H1 (cell line): ENCODE data around the gene ASIC1. TPM values are rescaled to one million over a fixed set of nuclear protein-coding genes. Genes with fewer than 3 reads are reported as not detected.
A peak's percentile ranks its signal among the peaks of the same experiment; 100 is the strongest.

Source experiments
- CTCF ChIA-PET: fragments of 300-600 bp; sonication (Branson Sonifier 250); formaldehyde crosslinking; loops from one replicate; lab custom pipeline; 2021; ENCODE audit not compliant: partially characterized antibody; lab: Charles Lee
- POLR2A ChIA-PET: fragments of 300-600 bp; sonication (Branson Sonifier 250); formaldehyde crosslinking; loops from one replicate; lab custom pipeline; 2021; ENCODE audit warnings: inconsistent platforms; ENCODE audit not compliant: partially characterized antibody; lab: Charles Lee
- DNase-seq, 2 experiments: peaks; one replicate each; pipeline versions ENCODE4 v3.0.0 to v3.0.0-alpha.2; 2010 to 2022; ENCODE audit warnings: low spot score in 2 of 2, low read depth in 1 of 2, mixed read lengths in 1 of 2
- FAIRE-seq: peaks from 2 replicates; lab custom pipeline; 2011; peaks lifted over from hg19 to GRCh38; lab: Jason Lieb, UNC
- H2AFZ ChIP-seq: 2 replicates; pipeline ENCODE4 v1.8.1; 2012; ENCODE audit warnings: low read length, inconsistent platforms
- H2AK5ac ChIP-seq: 2 replicates; pipeline ENCODE4 v1.6.1; 2013; ENCODE audit warnings: low read depth, low read length
- H2BK120ac ChIP-seq: replicated peaks from 2 replicates; pipeline ENCODE3; 2013; ENCODE audit warnings: low read depth, low read length, inconsistent platforms
- H2BK12ac ChIP-seq: 2 replicates; pipeline ENCODE4 v1.6.1; 2013; ENCODE audit warnings: low read depth, low read length
- H2BK15ac ChIP-seq: 2 replicates; pipeline ENCODE4 v1.6.1; 2013; ENCODE audit warnings: low read length
- H2BK20ac ChIP-seq: 2 replicates; pipeline ENCODE4 v1.6.1; 2013; ENCODE audit warnings: low read length
- H2BK5ac ChIP-seq: 2 replicates; pipeline ENCODE4 v1.6.1; 2013; ENCODE audit warnings: low read depth, low read length
- H3K14ac ChIP-seq: 2 replicates; pipeline ENCODE4 v1.6.1; 2013; ENCODE audit warnings: inconsistent platforms; ENCODE audit not compliant: insufficient read length
- H3K18ac ChIP-seq: 2 replicates; pipeline ENCODE4 v1.6.1; 2013; ENCODE audit warnings: low read length; ENCODE audit errors: extremely low read depth
- H3K23ac ChIP-seq: 2 replicates; pipeline ENCODE4 v1.6.1; 2013; ENCODE audit warnings: inconsistent platforms; ENCODE audit not compliant: insufficient read length
- H3K23me2 ChIP-seq: 2 replicates; pipeline ENCODE4 v1.6.1; 2013; ENCODE audit warnings: low read depth, low read length
- H3K27ac ChIP-seq: 2 replicates; pipeline ENCODE4 v1.6.1; 2011; ENCODE audit warnings: low read depth, low read length, inconsistent platforms
- H3K27me3 ChIP-seq, 4 experiments: replicated peaks in 1 of 4; 1 replicate in 1 of 4; 2 replicates in 3 of 4; pipeline versions ENCODE4 v1.6.1 to v1.8.1; 2011 to 2013; ENCODE audit warnings: low read length in 3 of 4, mild to moderate bottlenecking in 3 of 4, inconsistent platforms in 2 of 4, mixed read lengths in 2 of 4, moderate library complexity in 1 of 4; ENCODE audit not compliant: control insufficient read depth in 3 of 4, insufficient read depth in 3 of 4; ENCODE audit errors: extremely low read depth in 1 of 4
- H3K36me3 ChIP-seq, 4 experiments: 2 replicates each; pipeline versions ENCODE4 v1.6.1 to v1.8.1; 2011 to 2013; ENCODE audit warnings: mild to moderate bottlenecking in 4 of 4, low read length in 3 of 4, moderate library complexity in 2 of 4, control low read depth in 1 of 4, inconsistent platforms in 1 of 4; ENCODE audit not compliant: insufficient read depth in 4 of 4, control insufficient read depth in 2 of 4
- H3K4ac ChIP-seq: replicated peaks from 2 replicates; pipeline ENCODE3; 2013; ENCODE audit warnings: low read length, low read depth, mixed read lengths, inconsistent platforms; ENCODE audit not compliant: insufficient read length
- H3K4me1 ChIP-seq, 4 experiments: replicated peaks in 1 of 4; 1 replicate in 1 of 4; 2 replicates in 3 of 4; pipeline versions ENCODE4 v1.6.1 to v1.8.1; 2011 to 2013; ENCODE audit warnings: low read length in 3 of 4, inconsistent platforms in 2 of 4, mixed read lengths in 1 of 4; ENCODE audit not compliant: insufficient read depth in 4 of 4, control insufficient read depth in 3 of 4
- H3K4me2 ChIP-seq, 2 experiments: 2 replicates each; pipeline versions ENCODE4 v1.6.1 to v1.8.1; 2011 to 2013; ENCODE audit warnings: low read depth in 2 of 2, low read length in 2 of 2, control low read depth in 1 of 2, inconsistent platforms in 1 of 2, mild to moderate bottlenecking in 1 of 2; ENCODE audit not compliant: insufficient read depth in 1 of 2
- H3K4me3 ChIP-seq, 4 experiments: fragments of 200-600, 300-600 bp in 1 of 4; sonication (generic), shearing (Covaris generic), sonication (Bioruptor Twin) in 1 of 4; 2 replicates each; pipeline versions ENCODE4 v1.5.1 to v1.8.1; 2011 to 2016; ENCODE audit warnings: low read length in 4 of 4, low read depth in 3 of 4, control low read depth in 2 of 4, inconsistent platforms in 2 of 4, mild to moderate bottlenecking in 2 of 4, mixed read lengths in 1 of 4, moderate library complexity in 1 of 4; ENCODE audit not compliant: insufficient read depth in 2 of 4; ENCODE audit errors: extremely low read depth in 1 of 4
- H3K56ac ChIP-seq: replicated peaks from 2 replicates; pipeline ENCODE3; 2013; ENCODE audit warnings: low read depth, mild to moderate bottlenecking, mixed read lengths, low read length, inconsistent platforms; ENCODE audit not compliant: insufficient read length
- H3K79me1 ChIP-seq: 2 replicates; pipeline ENCODE4 v1.6.1; 2013; ENCODE audit warnings: low read depth, low read length, control low read depth
- H3K79me2 ChIP-seq, 2 experiments: 2 replicates each; pipeline versions ENCODE4 v1.6.1 to v1.8.1; 2012 to 2013; ENCODE audit warnings: low read length in 2 of 2, mild to moderate bottlenecking in 2 of 2, inconsistent platforms in 1 of 2; ENCODE audit not compliant: insufficient read depth in 2 of 2, control insufficient read depth in 1 of 2
- H3K9ac ChIP-seq, 4 experiments: replicated peaks in 1 of 4; 1 replicate in 1 of 4; 2 replicates in 3 of 4; pipeline versions ENCODE4 v1.6.1 to v1.8.1; 2011 to 2013; ENCODE audit warnings: low read depth in 3 of 4, low read length in 3 of 4, control low read depth in 2 of 4, mild to moderate bottlenecking in 2 of 4, moderate library complexity in 2 of 4, inconsistent platforms in 1 of 4; ENCODE audit errors: extremely low read depth in 1 of 4
- H3K9me3 ChIP-seq, 2 experiments: 2 replicates each; pipeline versions ENCODE4 v1.6.1 to v1.8.1; 2012 to 2013; ENCODE audit warnings: mild to moderate bottlenecking in 2 of 2, moderate library complexity in 2 of 2, control low read depth in 1 of 2, inconsistent platforms in 1 of 2, low read depth in 1 of 2, low read length in 1 of 2, mixed read lengths in 1 of 2; ENCODE audit not compliant: insufficient read depth in 2 of 2
- H4K20me1 ChIP-seq, 2 experiments: replicated peaks in 1 of 2; 2 replicates each; pipeline versions ENCODE3 to v1.8.1; 2011 to 2013; ENCODE audit warnings: inconsistent platforms in 2 of 2, low read length in 2 of 2, mild to moderate bottlenecking in 1 of 2; ENCODE audit not compliant: insufficient read depth in 2 of 2, control insufficient read depth in 1 of 2
- H4K5ac ChIP-seq: 2 replicates; pipeline ENCODE4 v1.6.1; 2013; ENCODE audit warnings: low read length, low read depth, mixed read lengths, inconsistent platforms; ENCODE audit not compliant: insufficient read length
- H4K8ac ChIP-seq: 2 replicates; pipeline ENCODE4 v1.8.0; 2013; ENCODE audit warnings: mild to moderate bottlenecking, moderate library complexity, low read length, inconsistent platforms; ENCODE audit not compliant: insufficient read depth; ENCODE audit errors: extremely low read depth
- H4K91ac ChIP-seq: replicated peaks from 2 replicates; pipeline ENCODE3; 2013; ENCODE audit warnings: low read length, mixed read lengths, inconsistent platforms; ENCODE audit not compliant: insufficient read length
- CBX5 ChIP-seq: fragments of 300-800, 300-1000 bp; sonication (generic); IDR thresholded peaks from 2 replicates; pipeline ENCODE4 v1.7.1; 2016; ENCODE audit warnings: antibody characterized with exemption, low read length, low read depth
- CEBPB ChIP-seq: IDR thresholded peaks from 2 replicates; pipeline ENCODE4 v1.6.1; 2012; ENCODE audit warnings: low read depth, low read length
- CREB1 ChIP-seq: IDR thresholded peaks from 2 replicates; pipeline ENCODE4 v1.6.1; 2012; ENCODE audit warnings: inconsistent platforms
- CTCF ChIP-seq, 3 experiments: IDR thresholded peaks; 1 replicate in 2 of 3; 2 replicates in 1 of 3; pipeline versions ENCODE4 v1.5.1 to v1.6.1; 2011; ENCODE audit warnings: low read length in 3 of 3, mild to moderate bottlenecking in 3 of 3, inconsistent platforms in 2 of 3, low read depth in 1 of 3, moderate library complexity in 1 of 3; ENCODE audit not compliant: insufficient read depth in 1 of 3; ENCODE audit errors: control extremely low read depth in 1 of 3
- KDM4A ChIP-seq: IDR thresholded peaks from one replicate; pipeline ENCODE4 v1.7.1; 2012; ENCODE audit warnings: low read depth, mild to moderate bottlenecking, moderate library complexity, low read length, inconsistent platforms; ENCODE audit not compliant: severe bottlenecking
- MAX ChIP-seq: IDR thresholded peaks from 2 replicates; pipeline ENCODE4 v1.6.1; 2012; ENCODE audit warnings: inconsistent platforms
- NANOG ChIP-seq: IDR thresholded peaks from 2 replicates; pipeline ENCODE4 v1.6.1; 2011; ENCODE audit warnings: low read length, low read depth, mild to moderate bottlenecking, inconsistent platforms; ENCODE audit not compliant: insufficient read depth, poor library complexity, severe bottlenecking
- RAD21 ChIP-seq, 2 experiments: IDR thresholded peaks in 1 of 2; conservative IDR thresholded peaks in 1 of 2; 2 replicates each; pipeline ENCODE4 v1.6.1; 2011; ENCODE audit warnings: low read depth in 2 of 2, low read length in 2 of 2, improper control_type of control experiment in 1 of 2, inconsistent platforms in 1 of 2, mild to moderate bottlenecking in 1 of 2, moderate library complexity in 1 of 2
- YY1 ChIP-seq: IDR thresholded peaks from 2 replicates; pipeline ENCODE4 v1.6.1; 2011; ENCODE audit warnings: low read depth, mild to moderate bottlenecking, low read length
- WGBS, 2 experiments: shearing (Covaris generic) in 1 of 2; methylation state at CpG; one replicate each; pipeline versions ENCODE4 v1.1.6 to v1.1.7; 2013 to 2015; ENCODE audit warnings: low lambda C conversion rate in 2 of 2, mixed read lengths in 2 of 2, inconsistent platforms in 1 of 2, low coverage in 1 of 2, missing lambda C conversion rate in 1 of 2; ENCODE audit not compliant: insufficient replicate concordance in 2 of 2, insufficient coverage in 1 of 2, insufficient read length in 1 of 2; ENCODE audit errors: extremely low coverage in 1 of 2, missing lambda C conversion rate in 1 of 2; 5-methylcytosine and 5-hydroxymethylcytosine counted together
- polyA plus RNA-seq, 7 experiments: library from polyadenylated mRNA; depleted of rRNA in 3 of 7; stranded (reverse) in 5 of 7; unstranded in 2 of 7; fragments of >200 nt in 5 of 7; fragments of 200-250 nt in 2 of 7; gene quantifications; 1 replicate in 5 of 7; 2 replicates in 1 of 7; 4 replicates in 1 of 7; pipeline versions ENCODE4 v1.2.1 to v1.2.3, GENCODE V29; 2011 to 2013; ENCODE audit warnings: missing spikeins in 2 of 7, mixed read lengths in 2 of 7
- total RNA-seq: library from RNA; stranded (reverse); fragmentation: NEBNext Ultra II Directional; extraction: Animal tissue kit (Norgen Biotek cat#: 25700); gene quantifications from 2 replicates; pipeline ENCODE4 v1.2.1, GENCODE V29; 2021

The ASIC1 gene
- total and polyA plus RNA-seq, 2 of the 8 experiments (the other 6 are each of a cell fraction or from before 2014, with no cell fraction given): 2.4 to 4.4 TPM

- Histone ChIP-seq H2BK15ac (no peak overlapping the region), H3K4me3 (no peak overlapping the region), H2BK12ac (no peak overlapping the region), H3K56ac (no peak overlapping the region), H3K4me2 (no peak overlapping the region), H2BK120ac (no peak overlapping the region), H3K4ac (no peak overlapping the region), H3K23ac (no peak overlapping the region), H2BK20ac (no peak overlapping the region), H2AK5ac (no peak overlapping the region), H4K91ac (no peak overlapping the region), H3K36me3 (no peaks in the 10 kb centered on the region), H3K9ac (no peak overlapping the region; a peak in 1 of 7 replicates), H3K27me3 (no peaks in the 10 kb centered on the region; a peak in 2 of 7 replicates), H3K23me2 (no peaks in the 10 kb centered on the region; the same call in 1 of the 2 replicates), H3K9me3 (no peaks in the 10 kb centered on the region), H3K79me2 (no peaks in the 10 kb centered on the region), H4K5ac (no peak overlapping the region), H3K18ac (peak overlapping the region; percentile 19; the same call in 1 of the 2 replicates), H2BK5ac (no peak overlapping the region), H3K79me1 (no peaks in the 10 kb centered on the region), H3K4me1 (no peaks in the 10 kb centered on the region), H2AFZ (no peak overlapping the region), H4K8ac (no peak overlapping the region), H3K27ac (no peak overlapping the region), H4K20me1 (no peaks in the 10 kb centered on the region), H3K14ac (no peak overlapping the region)
- WGBS, 2 experiments: 33% methylated on average over 9 of the region's 9 CpGs; no CpG with 5 or more reads in 1 of the 2 experiments
- CTCF ChIA-PET: interaction anchor here (0.6 to 13.4 kb wide), 33 partner anchors 10 to 259 kb away, joined by 3 to 296 read pairs (median 5); partner anchors contain the start of genes AQP6, CERS5, COX14 and GPD1
- DNase-seq (peak; percentile 89 to 99), FAIRE-seq (no peak)
- POLR2A ChIA-PET: interaction anchor here (0.5 to 5.4 kb wide), 5 partner anchors 11 to 273 kb away, joined by 3 to 19 read pairs (median 3); no protein-coding TSS in a partner anchor
- no peak for TF ChIP-seq CBX5
- TF ChIP-seq CEBPB: no peak; the same call in 1 of the 2 replicates
- peak; percentile 54 for TF ChIP-seq YY1
- TF ChIP-seq MAX: peak; percentile 68
- peak; percentile 82 to 92 for TF ChIP-seq RAD21 (IDR thresholded peaks at IDR 0.05 in 1 of 2, conservative IDR thresholded peaks at IDR 0.05 in 1 of 2; ENCODE audit: low read depth in 2 of 2, low read length in 2 of 2)
- no peak for TF ChIP-seq NANOG
- peak; percentile 64 for TF ChIP-seq CREB1
- no peak for TF ChIP-seq KDM4A
- TF ChIP-seq CTCF (IDR thresholded peaks at IDR 0.05; ENCODE audit: control extremely low read depth in 1 of 3, insufficient read depth in 1 of 3, low read depth in 1 of 3, low read length in 3 of 3): peak; percentile 92 to 95 (median 93)
Measured at GRCh38 chr12:50039151-50039835, 18.1 kb upstream of the ASIC1 start.
